Activated CD4-positive, alpha-beta T cell treated with anti-CD3 and anti-CD28 coated beads, Interleukin-2, amount 10 ng/mL, durations not matched to agents 24 days and 14 days (primary cell): Measurements from ENCODE around the gene CEBPE. TPM values are rescaled to one million over a fixed set of nuclear protein-coding genes. Genes with fewer than 3 reads are reported as not detected.
A peak's percentile ranks its signal among the peaks of the same experiment; 100 is the strongest.

ENCODE experiments used
- DNase-seq: peaks from one replicate; pipeline ENCODE4 v3.0.0; 2022
- H3K27ac Mint-ChIP-seq: one replicate; pipeline ENCODE4 v1.8.0; 2022; ENCODE audit warnings: mild to moderate bottlenecking, mixed read lengths
- H3K27me3 Mint-ChIP-seq: one replicate; pipeline ENCODE4 v1.8.0; 2022; ENCODE audit warnings: mixed read lengths
- H3K36me3 Mint-ChIP-seq: one replicate; pipeline ENCODE4 v1.8.0; 2022; ENCODE audit warnings: low read depth, mild to moderate bottlenecking, mixed read lengths
- H3K4me1 Mint-ChIP-seq: one replicate; pipeline ENCODE4 v1.8.0; 2021; ENCODE audit warnings: mixed read lengths
- H3K4me3 Mint-ChIP-seq: one replicate; pipeline ENCODE4 v1.8.0; 2022; ENCODE audit warnings: mild to moderate bottlenecking, moderate library complexity, mixed read lengths
- H3K9me3 Mint-ChIP-seq: one replicate; pipeline ENCODE4 v1.8.0; 2021; ENCODE audit warnings: mixed read lengths
- intact Hi-C: fragments of 100-400 bp; cut with micrococcal nuclease; formaldehyde crosslinking; loops from one replicate; pipeline ENCODE4 v1.15.1; 2023
- total RNA-seq: library from RNA; stranded (reverse); gene quantifications from 2 replicates; pipeline ENCODE4 v1.2.3, GENCODE V29; 2022

The CEBPE gene
- total RNA-seq, 1 donor from 2014 or later: 0.35 TPM

GRCh38 chr14:23122086-23122485, 3.0 kb upstream of the CEBPE start:
- Mint-ChIP-seq H3K9me3 (no peaks in the 10 kb centered on the region), H3K4me1 (peaks cover 28% of the 10 kb centered on the region), H3K27me3 (peaks cover 4% of the 10 kb centered on the region), H3K27ac (no peak overlapping the region), H3K36me3 (no peaks in the 10 kb centered on the region), H3K4me3 (no peak overlapping the region)
- no peak for DNase-seq
- intact Hi-C loops: no loop called here

- intact Hi-C loops: loop anchor here (2.0 kb wide), 1 partner anchor 177 kb away; no protein-coding TSS in a partner anchor
- peaks cover 4% of the 10 kb centered on the region for H3K27me3 Mint-ChIP-seq
- no peaks in the 10 kb centered on the region for H3K36me3 Mint-ChIP-seq
- H3K27ac Mint-ChIP-seq: peak overlapping the region; percentile 43
- H3K9me3 Mint-ChIP-seq: no peaks in the 10 kb centered on the region
- peak; percentile 66 for DNase-seq
- H3K4me3 Mint-ChIP-seq: peak overlapping the region; percentile 16
- H3K4me1 Mint-ChIP-seq: peaks cover 28% of the 10 kb centered on the region
These were observed 2.3 kb upstream of the CEBPE start for GRCh38 chr14:23121361-23121771.

GRCh38 chr14:23120541-23121251, 1.6 kb upstream of the CEBPE start:
- intact Hi-C loops: loop anchor here (1.0 to 2.0 kb wide), 3 partner anchors 67 to 260 kb away; no protein-coding TSS in a partner anchor
- Mint-ChIP-seq H3K27me3 (peaks cover 4% of the 10 kb centered on the region), H3K4me3 (peak overlapping the region; percentile 16), H3K36me3 (no peaks in the 10 kb centered on the region), H3K27ac (peak overlapping the region; percentile 81), H3K9me3 (no peaks in the 10 kb centered on the region), H3K4me1 (peaks cover 28% of the 10 kb centered on the region)
- DNase-seq: peak; percentile 94

GRCh38 chr14:23119363-23120327, 590 bp upstream of the CEBPE start:
- Mint-ChIP-seq H3K27ac (peak overlapping the region; percentile 81), H3K27me3 (peaks cover 8% of the 10 kb centered on the region), H3K4me1 (peaks cover 33% of the 10 kb centered on the region), H3K4me3 (peak overlapping the region; percentile 37), H3K36me3 (no peaks in the 10 kb centered on the region), H3K9me3 (no peaks in the 10 kb centered on the region)
- intact Hi-C loops: loop anchor here (1.0 to 2.0 kb wide), 3 partner anchors 68 to 261 kb away; no protein-coding TSS in a partner anchor
- peak; percentile 84 for DNase-seq

GRCh38 chr14:23117371-23118020, 1.6 kb downstream of the CEBPE start:
- intact Hi-C loops: no loop called here
- peaks cover 5% of the 10 kb centered on the region for H3K27me3 Mint-ChIP-seq
- no peaks in the 10 kb centered on the region for H3K9me3 Mint-ChIP-seq
- H3K4me1 Mint-ChIP-seq: peaks cover 36% of the 10 kb centered on the region
- no peaks in the 10 kb centered on the region for H3K36me3 Mint-ChIP-seq
- no peak overlapping the region for H3K27ac Mint-ChIP-seq
- no peak overlapping the region for H3K4me3 Mint-ChIP-seq
- DNase-seq: no peak

- intact Hi-C loops: no loop called here
- Mint-ChIP-seq H3K27me3 (peaks cover 5% of the 10 kb centered on the region), H3K27ac (no peak overlapping the region), H3K36me3 (no peaks in the 10 kb centered on the region), H3K4me3 (no peak overlapping the region), H3K9me3 (no peaks in the 10 kb centered on the region), H3K4me1 (peaks cover 30% of the 10 kb centered on the region)
- no peak for DNase-seq
These were observed 3.1 kb downstream of the CEBPE start for GRCh38 chr14:23115918-23116317.

- DNase-seq: no peak
- Mint-ChIP-seq H3K9me3 (no peaks in the 10 kb centered on the region), H3K4me3 (no peak overlapping the region), H3K27me3 (peaks cover 5% of the 10 kb centered on the region), H3K4me1 (peaks cover 22% of the 10 kb centered on the region), H3K27ac (no peak overlapping the region), H3K36me3 (no peaks in the 10 kb centered on the region)
- intact Hi-C loops: no loop called here
These were observed 3.9 kb downstream of the CEBPE start for GRCh38 chr14:23115039-23115731.

- peaks cover 5% of the 10 kb centered on the region for H3K27me3 Mint-ChIP-seq
- peaks cover 17% of the 10 kb centered on the region for H3K4me1 Mint-ChIP-seq
- no peaks in the 10 kb centered on the region for H3K36me3 Mint-ChIP-seq
- H3K9me3 Mint-ChIP-seq: no peaks in the 10 kb centered on the region
- DNase-seq: no peak
- intact Hi-C loops: no loop called here
- H3K4me3 Mint-ChIP-seq: no peak overlapping the region
- H3K27ac Mint-ChIP-seq: no peak overlapping the region
These were observed 4.4 kb downstream of the CEBPE start for GRCh38 chr14:23114669-23115038.

GRCh38 chr14:23114120-23114458, 5.0 kb downstream of the CEBPE start:
- H3K36me3 Mint-ChIP-seq: no peaks in the 10 kb centered on the region
- H3K4me3 Mint-ChIP-seq: no peak overlapping the region
- H3K9me3 Mint-ChIP-seq: no peaks in the 10 kb centered on the region
- intact Hi-C loops: no loop called here
- DNase-seq: no peak
- H3K27ac Mint-ChIP-seq: no peak overlapping the region
- peaks cover 11% of the 10 kb centered on the region for H3K4me1 Mint-ChIP-seq
- peaks cover 5% of the 10 kb centered on the region for H3K27me3 Mint-ChIP-seq

GRCh38 chr14:23113431-23114119, 5.5 kb downstream of the CEBPE start:
- Mint-ChIP-seq H3K27me3 (peaks cover 5% of the 10 kb centered on the region), H3K36me3 (no peaks in the 10 kb centered on the region), H3K4me3 (no peak overlapping the region), H3K27ac (no peak overlapping the region), H3K9me3 (no peaks in the 10 kb centered on the region), H3K4me1 (peaks cover 10% of the 10 kb centered on the region)
- no peak for DNase-seq
- intact Hi-C loops: no loop called here

GRCh38 chr14:23112359-23113178, 6.5 kb downstream of the CEBPE start:
- intact Hi-C loops: no loop called here
- DNase-seq: no peak
- Mint-ChIP-seq H3K4me1 (peaks cover 8% of the 10 kb centered on the region), H3K27me3 (peaks cover 5% of the 10 kb centered on the region), H3K4me3 (no peak overlapping the region), H3K27ac (no peak overlapping the region), H3K36me3 (no peaks in the 10 kb centered on the region), H3K9me3 (no peaks in the 10 kb centered on the region)

- no peak overlapping the region for H3K4me3 Mint-ChIP-seq
- H3K36me3 Mint-ChIP-seq: no peaks in the 10 kb centered on the region
- no peak overlapping the region for H3K27ac Mint-ChIP-seq
- intact Hi-C loops: loop anchor here (2.0 kb wide), 1 partner anchor 42 kb away; no protein-coding TSS in a partner anchor
- peaks cover 5% of the 10 kb centered on the region for H3K27me3 Mint-ChIP-seq
- no peaks in the 10 kb centered on the region for H3K9me3 Mint-ChIP-seq
- DNase-seq: no peak
- peaks cover 8% of the 10 kb centered on the region for H3K4me1 Mint-ChIP-seq
These were observed 8.3 kb downstream of the CEBPE start for GRCh38 chr14:23110579-23111365.
